ENCODE data around the gene RASL12.
"Not testable (repeated sequence)": the region's sequence is repeated elsewhere in the genome, so short reads cannot be mapped to it uniquely, and the experiment has no call there.

Gene RASL12

DNA sequence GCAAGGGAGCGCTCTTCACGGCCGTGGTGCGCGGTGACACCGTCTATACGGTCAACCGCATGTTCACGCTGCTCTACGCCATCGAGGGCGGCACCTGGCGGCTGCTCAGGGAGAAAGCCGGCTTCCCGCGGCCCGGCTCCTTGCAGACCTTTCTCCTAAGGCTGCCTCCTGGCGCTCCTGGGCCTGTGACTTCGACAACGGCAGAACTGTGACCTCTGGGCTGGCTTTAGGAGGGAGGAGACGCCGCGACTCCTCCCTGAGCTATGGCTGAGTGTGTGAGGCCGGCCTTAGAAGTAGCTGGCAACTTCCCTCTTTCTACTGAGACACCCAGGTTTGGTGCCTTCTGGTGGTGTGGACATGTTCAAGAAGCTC lies 10.2 kb upstream of the RASL12 start:
- peak; percentile 41 for DNase-seq
- in situ Hi-C loops (cut with MboI; ENCODE audit: low pct_unique_long_range_greater_than_20kb, low sequenced_read_pairs) = no loop called here

GRCh38 chr15:65077291-65077980 lies 9.6 kb upstream of the RASL12 start:
- no peak for DNase-seq
- in situ Hi-C loops (cut with MboI; ENCODE audit: low pct_unique_long_range_greater_than_20kb, low sequenced_read_pairs) = no loop called here

- in situ Hi-C loops (cut with MboI; ENCODE audit: low pct_unique_long_range_greater_than_20kb, low sequenced_read_pairs) = no loop called here
- no peak for DNase-seq
Measured at GRCh38 chr15:65076486-65077290, 8.9 kb upstream of the RASL12 start, which contains the start of gene KBTBD13. TSS of gene KBTBD13 (plus strand) at chr15:65076746. CDS start at chr15:65076816, 70 bp downstream.

- in situ Hi-C loops (cut with MboI; ENCODE audit: low pct_unique_long_range_greater_than_20kb, low sequenced_read_pairs) = not testable (repeated sequence)
Measured at GRCh38 chr15:65075607-65076395, 8.0 kb upstream of the RASL12 start.

DNA sequence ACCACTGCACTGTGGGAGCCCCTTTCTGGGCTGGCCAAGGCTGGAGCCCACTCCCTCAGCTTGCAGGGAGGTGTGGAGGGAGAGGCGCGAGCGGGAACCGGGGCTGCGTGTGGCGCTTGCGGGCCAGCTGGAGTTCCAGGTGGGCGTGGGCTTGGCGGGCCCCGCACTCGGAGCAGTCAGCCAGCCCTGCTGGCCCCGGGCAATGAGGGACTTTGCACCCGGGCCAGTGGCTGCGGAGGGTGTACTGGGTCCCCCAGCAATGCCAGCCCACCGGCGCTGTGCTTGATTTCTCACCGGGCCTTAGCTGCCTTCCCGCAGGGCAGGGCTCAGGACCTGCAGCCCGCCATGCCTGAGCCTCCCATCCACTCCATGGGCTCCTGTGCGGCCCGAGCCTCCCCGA lies 7.2 kb upstream of the RASL12 start:
- in situ Hi-C loops (cut with MboI; ENCODE audit: low pct_unique_long_range_greater_than_20kb, low sequenced_read_pairs); DNase-seq: not testable (repeated sequence)

More at GRCh38 chr15:65075607-65076395, 8.0 kb upstream of the RASL12 start:
- not testable (repeated sequence) for DNase-seq

GRCh38 chr15:65072617-65073016 lies 4.8 kb upstream of the RASL12 start:
- in situ Hi-C loops (cut with MboI; ENCODE audit: low pct_unique_long_range_greater_than_20kb, low sequenced_read_pairs) = no loop called here
- DNase-seq = no peak

GRCh38 chr15:65072027-65072426 lies 4.2 kb upstream of the RASL12 start:
- in situ Hi-C loops (cut with MboI; ENCODE audit: low pct_unique_long_range_greater_than_20kb, low sequenced_read_pairs) = no loop called here
- DNase-seq = peak; percentile 32

- in situ Hi-C loops (cut with MboI; ENCODE audit: low pct_unique_long_range_greater_than_20kb, low sequenced_read_pairs) = no loop called here
- DNase-seq = no peak
Measured at GRCh38 chr15:65071381-65071811, 3.6 kb upstream of the RASL12 start.

- no peak for DNase-seq
- in situ Hi-C loops (cut with MboI; ENCODE audit: low pct_unique_long_range_greater_than_20kb, low sequenced_read_pairs) = no loop called here
Measured at GRCh38 chr15:65069779-65070546, 2.2 kb upstream of the RASL12 start.

- in situ Hi-C loops (cut with MboI; ENCODE audit: low pct_unique_long_range_greater_than_20kb, low sequenced_read_pairs) = no loop called here
- DNase-seq = no peak
Measured at GRCh38 chr15:65069179-65069578, 1.4 kb upstream of the RASL12 start.

- in situ Hi-C loops (cut with MboI; ENCODE audit: low pct_unique_long_range_greater_than_20kb, low sequenced_read_pairs) = no loop called here
Measured at GRCh38 chr15:65068403-65068788, 605 bp upstream of the RASL12 start.

GRCh38 chr15:65067317-65067644 lies 510 bp downstream of the RASL12 start:
- in situ Hi-C loops (cut with MboI; ENCODE audit: low pct_unique_long_range_greater_than_20kb, low sequenced_read_pairs) = no loop called here
- no peak for DNase-seq

More at GRCh38 chr15:65068403-65068788, 605 bp upstream of the RASL12 start:
- DNase-seq = no peak

GRCh38 chr15:65066635-65067316 lies 1.0 kb downstream of the RASL12 start:
- no peak for DNase-seq
- in situ Hi-C loops (cut with MboI; ENCODE audit: low pct_unique_long_range_greater_than_20kb, low sequenced_read_pairs) = no loop called here

- in situ Hi-C loops (cut with MboI; ENCODE audit: low pct_unique_long_range_greater_than_20kb, low sequenced_read_pairs) = no loop called here
Measured at GRCh38 chr15:65066001-65066634, 1.7 kb downstream of the RASL12 start.

GRCh38 chr15:65062726-65063125 lies 5.1 kb downstream of the RASL12 start:
- in situ Hi-C loops (cut with MboI; ENCODE audit: low pct_unique_long_range_greater_than_20kb, low sequenced_read_pairs) = no loop called here
- DNase-seq = no peak

More at GRCh38 chr15:65066001-65066634, 1.7 kb downstream of the RASL12 start:
- DNase-seq = no peak

- in situ Hi-C loops (cut with MboI; ENCODE audit: low pct_unique_long_range_greater_than_20kb, low sequenced_read_pairs) = no loop called here
- no peak for DNase-seq
Measured at GRCh38 chr15:65062061-65062460, 5.7 kb downstream of the RASL12 start.

- in situ Hi-C loops (cut with MboI; ENCODE audit: low pct_unique_long_range_greater_than_20kb, low sequenced_read_pairs) = no loop called here
- no peak for DNase-seq
Measured at GRCh38 chr15:65060641-65061397, 7.0 kb downstream of the RASL12 start.

Data from KBM-7 (cell line).